SK-N-DZ (cell line): ENCODE data around the gene DENND1A.
"Not testable (repeated sequence)": the region's sequence is repeated elsewhere in the genome, so short reads cannot be mapped to it uniquely, and the experiment has no call there.

Source experiments
- DNase-seq: peaks from one replicate; pipeline ENCODE4 v3.0.0-alpha.2; 2015; ENCODE audit warnings: low spot score
- small RNA-seq, 2 experiments: library from RNA; depleted of rRNA; stranded (forward); fragments of <200 nt; gene quantifications; one replicate each; pipeline ENCODE3, GENCODE V24; 2014

DENND1A gene

GRCh38 chr9:123344192-123344949 lies 585.6 kb downstream of the DENND1A start:
- DNase-seq, result no peak

GRCh38 chr9:123343443-123344191 lies 586.3 kb downstream of the DENND1A start:
- no peak for DNase-seq

GRCh38 chr9:123342247-123342646 lies 587.7 kb downstream of the DENND1A start:
- no peak for DNase-seq

- no peak for DNase-seq
Observed at GRCh38 chr9:123341816-123342215, 588.1 kb downstream of the DENND1A start.

GRCh38 chr9:123339666-123340510 lies 590.0 kb downstream of the DENND1A start:
- DNase-seq, result no peak

GRCh38 chr9:123338710-123339665 lies 590.9 kb downstream of the DENND1A start:
- DNase-seq, result no peak

GRCh38 chr9:123337971-123338370 lies 592.0 kb downstream of the DENND1A start:
- DNase-seq, result no peak

GRCh38 chr9:123336959-123337358 lies 593.0 kb downstream of the DENND1A start:
- DNase-seq, result no peak

- DNase-seq, result no peak
Observed at GRCh38 chr9:123336449-123336848, 593.5 kb downstream of the DENND1A start.

GRCh38 chr9:123335986-123336329 lies 594.0 kb downstream of the DENND1A start:
- no peak for DNase-seq

GRCh38 chr9:123335193-123335985 lies 594.5 kb downstream of the DENND1A start:
- DNase-seq, result no peak

GRCh38 chr9:123334639-123335038 lies 595.3 kb downstream of the DENND1A start:
- no peak for DNase-seq

GRCh38 chr9:123333058-123333669 lies 596.8 kb downstream of the DENND1A start:
- DNase-seq, result not testable (repeated sequence)

GRCh38 chr9:123331346-123332060 lies 598.4 kb downstream of the DENND1A start:
- no peak for DNase-seq

Small RNAs within 50 kb of the gene (small RNA-seq; reads per million reads assigned to genes)
- gene MIR601 (0 reads per million in 2 experiments), gene MIR7150 (0 reads per million in 2 experiments)
